Muscle layer of colon (tissue), 2 donors: ENCODE data around the gene TMEM245.

ENCODE experiments used
- H3K27ac ChIP-seq: one replicate; pipeline ENCODE4 v1.7.0; 2013; ENCODE audit warnings: low read depth, mild to moderate bottlenecking, low read length, moderate library complexity
- H3K27me3 ChIP-seq, 2 donors: one replicate each; pipeline ENCODE4 v1.7.0; 2013; ENCODE audit warnings: low read length in 2 of 2, mild to moderate bottlenecking in 2 of 2; ENCODE audit not compliant: insufficient read depth in 2 of 2, control insufficient read depth in 1 of 2
- H3K36me3 ChIP-seq: one replicate; pipeline ENCODE4 v1.7.0; 2013; ENCODE audit warnings: mild to moderate bottlenecking, low read length; ENCODE audit not compliant: insufficient read depth
- H3K4me1 ChIP-seq: one replicate; pipeline ENCODE4 v1.7.0; 2013; ENCODE audit warnings: mild to moderate bottlenecking, low read length; ENCODE audit not compliant: insufficient read depth
- H3K4me3 ChIP-seq, 2 donors: one replicate each; pipeline ENCODE4 v1.7.0; 2013; ENCODE audit warnings: low read length in 2 of 2, low read depth in 1 of 2, mild to moderate bottlenecking in 1 of 2, moderate library complexity in 1 of 2
- H3K9ac ChIP-seq: one replicate; pipeline ENCODE4 v1.7.0; 2013; ENCODE audit warnings: low read length
- H3K9me3 ChIP-seq: one replicate; pipeline ENCODE4 v1.7.0; 2013; ENCODE audit warnings: mild to moderate bottlenecking, low read length
- donor health status: abdominal sarcoma.
- donor health status: Adenocarcinoma of cecum.

TMEM245 gene

GRCh38 chr9:109098171-109098959, 21.4 kb downstream of the TMEM245 start:
- H3K36me3 ChIP-seq = peaks cover 12% of the 10 kb centered on the region
- peak overlapping the region in 1 of 2 donors; percentile 19 for H3K4me3 ChIP-seq
- no peaks in the 10 kb centered on the region for H3K27me3 ChIP-seq
- no peak overlapping the region for H3K9ac ChIP-seq
- peaks cover 61% of the 10 kb centered on the region for H3K4me1 ChIP-seq
- no peaks in the 10 kb centered on the region for H3K9me3 ChIP-seq
- peak overlapping the region; percentile 41 for H3K27ac ChIP-seq

DNA sequence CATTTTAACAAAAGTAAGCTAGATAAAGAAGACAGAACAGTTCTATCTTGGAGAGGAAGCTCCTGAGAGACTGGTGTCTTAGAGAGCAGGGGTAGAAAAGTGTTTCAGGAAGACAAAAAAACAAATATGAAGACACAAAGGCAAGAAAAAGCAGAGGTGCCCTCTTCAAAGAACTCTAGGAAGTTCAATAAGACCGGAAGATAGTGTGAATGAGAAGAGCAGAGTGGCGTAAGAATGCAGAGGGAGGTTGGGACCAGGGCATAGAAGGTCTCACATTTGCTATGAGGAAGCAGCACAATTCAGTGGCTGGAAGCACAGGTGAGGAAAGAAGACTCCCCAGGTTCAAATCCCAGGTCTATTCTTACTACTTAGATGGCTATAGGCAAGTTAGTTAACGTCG, 22.6 kb downstream of the TMEM245 start:
- Histone ChIP-seq H3K27ac (no peak overlapping the region), H3K27me3 (no peaks in the 10 kb centered on the region), H3K4me1 (peaks cover 61% of the 10 kb centered on the region)

DNA sequence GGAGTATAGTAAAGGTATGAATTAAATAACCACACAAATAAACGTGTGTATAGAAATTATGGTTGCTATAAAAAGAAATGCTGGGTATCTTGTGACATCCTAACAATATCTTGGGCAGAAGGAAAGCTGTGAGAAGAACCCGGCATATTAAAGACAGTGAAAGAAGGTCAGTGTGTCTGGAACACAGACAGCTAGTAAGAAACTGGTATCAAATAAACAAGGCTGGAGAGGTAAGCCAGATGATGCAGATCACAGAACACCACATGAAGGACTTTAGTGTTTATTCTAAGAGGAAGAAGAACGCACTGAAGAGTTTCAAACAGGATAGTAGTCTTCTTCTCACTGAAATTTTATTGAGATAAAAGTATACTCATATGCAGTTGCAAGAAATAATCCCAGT, 24.4 kb downstream of the TMEM245 start:
- Histone ChIP-seq H3K36me3 (peaks cover 33% of the 10 kb centered on the region), H3K27ac (no peak overlapping the region), H3K4me1 (peaks cover 45% of the 10 kb centered on the region)

More for the DNA sequence above, 22.6 kb downstream of the TMEM245 start:
- peaks cover 24% of the 10 kb centered on the region for H3K36me3 ChIP-seq
- H3K9ac ChIP-seq = no peak overlapping the region
- no peaks in the 10 kb centered on the region for H3K9me3 ChIP-seq
- H3K4me3 ChIP-seq = no peak overlapping the region

DNA sequence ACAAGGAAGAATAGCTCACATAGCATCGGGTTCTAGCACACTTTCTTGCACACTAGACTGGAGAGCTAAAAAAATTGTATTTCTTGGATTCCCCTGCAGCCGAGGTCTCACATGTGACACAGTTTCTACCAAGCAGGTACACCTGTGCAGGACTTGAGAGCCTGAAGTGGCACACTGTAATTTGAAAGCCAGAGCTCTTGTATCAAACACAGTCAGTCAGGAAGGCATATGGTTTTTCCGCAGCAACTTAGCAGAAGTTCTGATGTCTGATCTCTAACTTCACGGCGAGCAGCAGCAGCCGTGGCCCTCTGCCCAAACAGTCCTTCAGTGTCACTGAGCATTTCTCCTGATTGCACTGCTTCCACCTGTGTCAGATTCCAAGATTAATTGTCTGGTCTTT, 25.5 kb downstream of the TMEM245 start:
- Histone ChIP-seq H3K36me3 (peaks cover 36% of the 10 kb centered on the region), H3K9ac (no peak overlapping the region), H3K4me3 (no peak overlapping the region), H3K9me3 (no peaks in the 10 kb centered on the region), H3K4me1 (peaks cover 36% of the 10 kb centered on the region), H3K27me3 (no peaks in the 10 kb centered on the region), H3K27ac (no peak overlapping the region)

More for the DNA sequence above, 24.4 kb downstream of the TMEM245 start:
- no peak overlapping the region for H3K4me3 ChIP-seq
- no peaks in the 10 kb centered on the region for H3K9me3 ChIP-seq
- H3K27me3 ChIP-seq = no peaks in the 10 kb centered on the region
- no peak overlapping the region for H3K9ac ChIP-seq

DNA sequence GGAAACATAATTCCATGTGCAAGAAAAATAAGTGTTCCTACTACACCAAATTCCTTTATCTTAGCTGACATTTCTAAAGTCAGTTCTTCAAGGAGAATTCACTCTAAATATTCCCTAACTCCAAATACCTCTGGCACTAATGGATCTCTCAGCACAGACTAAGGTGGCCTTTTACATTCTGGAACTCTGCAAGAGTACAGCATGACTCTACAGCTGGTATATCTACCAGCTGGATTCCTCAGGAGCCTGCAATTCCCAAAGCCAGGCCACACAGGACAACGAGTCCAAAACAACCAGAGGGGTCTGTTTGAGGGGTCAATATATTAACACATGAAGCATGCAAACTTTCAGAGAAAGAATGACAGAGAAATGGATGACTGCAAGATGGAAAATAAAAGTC, 27.2 kb downstream of the TMEM245 start:
- Histone ChIP-seq H3K36me3 (peaks cover 46% of the 10 kb centered on the region), H3K4me1 (peaks cover 19% of the 10 kb centered on the region), H3K9ac (no peak overlapping the region), H3K9me3 (no peaks in the 10 kb centered on the region), H3K4me3 (no peak overlapping the region), H3K27ac (no peak overlapping the region), H3K27me3 (no peaks in the 10 kb centered on the region)

GRCh38 chr9:109092051-109092580, 27.6 kb downstream of the TMEM245 start:
- Histone ChIP-seq H3K27ac (no peak overlapping the region), H3K27me3 (no peaks in the 10 kb centered on the region), H3K9ac (no peak overlapping the region), H3K9me3 (no peaks in the 10 kb centered on the region), H3K4me3 (no peak overlapping the region), H3K4me1 (peaks cover 15% of the 10 kb centered on the region), H3K36me3 (peaks cover 48% of the 10 kb centered on the region)

GRCh38 chr9:109088221-109088620, 31.5 kb downstream of the TMEM245 start:
- Histone ChIP-seq H3K27me3 (no peaks in the 10 kb centered on the region), H3K4me1 (no peaks in the 10 kb centered on the region), H3K36me3 (peaks cover 44% of the 10 kb centered on the region)

GRCh38 chr9:109087795-109088194, 32.0 kb downstream of the TMEM245 start:
- Histone ChIP-seq H3K27me3 (no peaks in the 10 kb centered on the region), H3K9ac (no peak overlapping the region), H3K4me3 (no peak overlapping the region), H3K36me3 (peaks cover 39% of the 10 kb centered on the region), H3K27ac (no peak overlapping the region), H3K4me1 (no peaks in the 10 kb centered on the region), H3K9me3 (no peaks in the 10 kb centered on the region)

More at GRCh38 chr9:109088221-109088620, 31.5 kb downstream of the TMEM245 start:
- no peak overlapping the region for H3K27ac ChIP-seq
- H3K4me3 ChIP-seq = no peak overlapping the region
- no peak overlapping the region for H3K9ac ChIP-seq
- H3K9me3 ChIP-seq = no peaks in the 10 kb centered on the region

- Histone ChIP-seq H3K9me3 (no peaks in the 10 kb centered on the region), H3K27me3 (no peaks in the 10 kb centered on the region), H3K27ac (no peak overlapping the region), H3K9ac (no peak overlapping the region), H3K36me3 (peaks cover 30% of the 10 kb centered on the region), H3K4me1 (peaks cover 5% of the 10 kb centered on the region), H3K4me3 (no peak overlapping the region)
These were observed 33.5 kb downstream of the TMEM245 start for GRCh38 chr9:109086221-109086620.

GRCh38 chr9:109085510-109085909, 34.2 kb downstream of the TMEM245 start:
- Histone ChIP-seq H3K4me1 (peaks cover 5% of the 10 kb centered on the region), H3K27ac (no peak overlapping the region), H3K9me3 (no peaks in the 10 kb centered on the region), H3K36me3 (peaks cover 24% of the 10 kb centered on the region), H3K27me3 (no peaks in the 10 kb centered on the region), H3K9ac (no peak overlapping the region), H3K4me3 (no peak overlapping the region)

DNA sequence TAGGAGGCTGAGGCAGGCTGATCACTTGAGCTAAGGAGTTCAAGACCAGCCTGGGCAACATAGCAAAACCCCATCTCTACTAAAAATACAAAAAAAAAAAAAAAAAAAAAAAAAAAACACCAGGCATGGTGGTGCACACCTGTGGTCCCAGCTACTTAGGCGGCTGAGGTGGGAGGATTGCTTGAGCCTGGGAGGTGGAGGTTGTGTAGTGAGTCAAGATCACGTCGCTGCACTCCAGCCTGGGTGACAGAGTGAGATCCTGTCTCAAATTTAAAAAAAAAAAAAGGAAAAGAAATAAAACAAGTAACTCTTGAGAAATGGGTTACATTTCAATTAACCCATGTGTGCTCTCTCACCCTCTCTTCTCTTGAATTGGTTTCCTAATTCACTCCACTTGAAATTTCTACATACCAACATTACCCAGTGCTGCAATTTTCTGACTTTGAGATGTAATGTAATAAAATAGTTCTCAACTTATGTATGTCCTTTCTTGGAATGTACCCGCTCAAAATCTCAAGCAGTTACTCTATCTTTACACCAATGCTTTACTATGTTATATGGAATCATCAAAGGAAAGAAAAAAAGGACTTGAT, 35.8 kb downstream of the TMEM245 start:
- Histone ChIP-seq H3K4me3 (no peak overlapping the region), H3K27ac (no peak overlapping the region), H3K27me3 (no peaks in the 10 kb centered on the region), H3K9me3 (no peaks in the 10 kb centered on the region), H3K36me3 (peaks cover 27% of the 10 kb centered on the region), H3K4me1 (peaks cover 5% of the 10 kb centered on the region), H3K9ac (no peak overlapping the region)
